SK-N-DZ (cell line): ENCODE data around the gene IGSF3.

Experiments used
- DNase-seq: peaks from one replicate; pipeline ENCODE4 v3.0.0-alpha.2; 2015; ENCODE audit warnings: low spot score

Gene IGSF3

GRCh38 chr1:116559304-116559761 is 108.2 kb downstream of the IGSF3 start:
- no peak for DNase-seq

GRCh38 chr1:116558571-116558970 is 109.0 kb downstream of the IGSF3 start:
- no peak for DNase-seq

GRCh38 chr1:116558140-116558549 is 109.4 kb downstream of the IGSF3 start:
- no peak for DNase-seq

DNA sequence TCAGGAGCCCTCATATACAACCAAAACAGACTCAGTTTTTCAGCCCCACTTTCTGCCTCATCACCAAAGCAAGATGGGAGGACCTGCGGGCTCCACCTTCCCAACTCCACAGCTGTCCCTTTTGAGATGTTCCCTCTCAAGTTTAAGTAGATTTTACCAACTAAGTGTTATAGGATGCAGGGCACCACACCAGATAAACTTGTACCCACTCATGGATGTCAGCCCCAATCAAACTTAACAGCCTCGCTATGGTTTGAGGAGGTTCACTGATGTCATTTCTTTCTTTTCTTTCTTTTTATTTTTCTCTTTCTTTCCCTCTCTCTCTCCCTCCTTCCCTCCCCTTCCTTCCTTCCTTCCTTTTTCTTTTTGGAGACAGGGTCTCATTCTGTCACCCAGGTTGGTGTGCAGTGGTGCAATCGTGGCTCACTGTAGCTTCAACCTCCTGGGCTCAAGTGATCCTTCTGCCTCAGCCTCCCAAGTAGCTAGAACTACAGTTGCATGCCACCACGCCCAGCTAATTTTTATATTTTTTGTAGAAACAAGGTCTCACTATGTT is 110.1 kb downstream of the IGSF3 start:
- DNase-seq: no peak

- DNase-seq: no peak
These were observed 111.1 kb downstream of the IGSF3 start for GRCh38 chr1:116556289-116557006.

DNA sequence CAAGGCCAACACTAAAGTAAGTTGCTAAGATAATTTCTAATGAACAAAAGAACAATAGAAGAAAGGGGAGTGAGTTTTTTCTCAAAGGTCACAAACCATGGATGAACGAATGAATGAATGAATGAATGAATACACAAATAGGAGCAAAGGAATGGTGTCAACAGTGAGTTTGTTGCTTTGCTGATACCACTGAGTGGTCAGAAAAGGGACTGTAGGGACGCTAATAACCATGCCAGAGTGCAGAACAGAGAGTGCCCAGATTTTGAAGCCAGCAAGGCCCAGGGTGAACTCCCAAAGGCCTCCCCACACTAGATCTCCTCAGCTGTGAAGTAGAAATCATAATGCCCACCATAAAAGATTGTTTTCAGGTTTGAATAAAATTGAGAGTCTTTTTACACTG is 112.6 kb downstream of the IGSF3 start:
- no peak for DNase-seq

- DNase-seq: no peak
These were observed 114.0 kb downstream of the IGSF3 start for GRCh38 chr1:116553386-116554115.

GRCh38 chr1:116546354-116546977 is 121.1 kb downstream of the IGSF3 start:
- no peak for DNase-seq

- no peak for DNase-seq
These were observed 122.2 kb downstream of the IGSF3 start for GRCh38 chr1:116545359-116545705.

GRCh38 chr1:116544588-116545358 is 122.8 kb downstream of the IGSF3 start:
- no peak for DNase-seq

DNA sequence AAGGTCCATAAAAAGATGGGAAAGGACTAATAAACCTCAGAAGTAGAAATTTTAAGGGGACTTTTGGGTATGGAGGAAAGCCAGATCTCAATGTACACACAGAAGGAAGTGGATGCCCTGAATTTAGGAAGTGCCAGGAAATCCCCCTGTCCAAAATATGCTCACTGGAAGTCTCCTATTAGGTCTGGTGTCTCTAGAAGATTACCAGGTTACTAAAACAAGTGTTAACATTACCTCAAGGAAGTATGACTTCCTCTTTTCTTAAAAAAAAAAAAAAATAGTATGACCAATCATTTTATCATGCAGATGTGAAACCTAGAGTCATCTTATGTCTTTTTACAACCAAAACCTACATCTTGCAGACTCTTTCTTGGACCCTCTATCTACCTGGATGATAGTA is 127.4 kb downstream of the IGSF3 start:
- no peak for DNase-seq

- no peak for DNase-seq
These were observed 129.0 kb downstream of the IGSF3 start for GRCh38 chr1:116538544-116538943.

GRCh38 chr1:116537898-116538297 is 129.6 kb downstream of the IGSF3 start:
- DNase-seq: no peak

- DNase-seq: no peak
These were observed 130.3 kb downstream of the IGSF3 start for GRCh38 chr1:116537040-116537831.

DNA sequence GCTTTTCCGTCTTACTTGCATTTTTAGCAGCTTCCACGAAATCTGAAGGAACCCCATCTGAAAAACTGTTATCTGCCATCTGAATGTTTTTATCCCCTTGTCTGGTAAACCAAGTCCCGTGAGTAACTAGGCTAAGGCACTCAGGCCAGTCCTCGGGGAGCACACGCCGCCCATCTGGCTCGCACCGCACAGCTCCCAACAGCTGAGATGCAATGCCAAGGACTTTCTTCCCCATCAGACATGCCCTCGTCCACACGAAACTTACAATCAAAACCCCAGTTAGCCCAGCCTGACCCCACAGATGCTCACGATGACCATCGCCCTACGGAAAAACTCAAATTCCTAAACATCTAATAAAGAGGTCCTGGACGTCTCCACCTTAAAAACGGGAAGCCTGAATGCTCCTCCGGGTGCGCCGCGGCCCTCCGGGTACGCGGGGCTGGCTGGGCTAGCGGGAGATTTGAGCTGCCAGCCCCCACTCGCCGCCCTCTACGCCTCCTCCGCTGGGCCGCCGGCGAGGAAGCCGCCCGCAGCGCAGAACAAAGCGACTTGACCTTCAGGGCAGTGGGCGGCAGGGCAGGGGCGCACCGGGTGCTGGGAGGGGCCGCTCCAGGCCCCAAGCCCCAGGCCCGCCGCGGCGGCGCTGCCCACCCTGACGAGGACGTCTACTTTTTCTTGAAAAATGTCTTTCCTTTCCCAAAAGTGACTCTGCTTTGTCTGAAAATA is 133.4 kb downstream of the IGSF3 start:
- no peak for DNase-seq

- DNase-seq: no peak
These were observed 134.1 kb downstream of the IGSF3 start for GRCh38 chr1:116533429-116533820.

- no peak for DNase-seq
These were observed 134.7 kb downstream of the IGSF3 start for GRCh38 chr1:116532671-116533428.

DNA sequence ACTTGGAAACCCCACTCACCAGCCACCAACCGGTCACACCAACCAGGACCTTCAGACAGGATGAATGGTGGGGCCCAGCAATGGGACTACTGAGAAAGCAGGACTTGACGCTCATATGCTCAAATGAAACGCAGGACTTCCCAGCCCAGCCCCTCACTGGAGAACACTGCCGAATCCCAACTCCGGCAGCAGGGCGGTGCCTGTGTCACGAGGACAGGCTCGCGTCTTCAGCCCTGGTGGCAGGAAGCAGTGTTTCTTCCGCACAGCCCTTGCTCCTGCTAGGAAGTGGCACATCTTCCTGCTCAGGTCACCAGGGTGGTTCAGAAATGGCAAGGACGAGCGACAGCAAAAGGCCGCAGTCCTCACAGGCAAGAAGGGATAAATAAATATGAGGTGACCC is 135.6 kb downstream of the IGSF3 start:
- DNase-seq: no peak

DNA sequence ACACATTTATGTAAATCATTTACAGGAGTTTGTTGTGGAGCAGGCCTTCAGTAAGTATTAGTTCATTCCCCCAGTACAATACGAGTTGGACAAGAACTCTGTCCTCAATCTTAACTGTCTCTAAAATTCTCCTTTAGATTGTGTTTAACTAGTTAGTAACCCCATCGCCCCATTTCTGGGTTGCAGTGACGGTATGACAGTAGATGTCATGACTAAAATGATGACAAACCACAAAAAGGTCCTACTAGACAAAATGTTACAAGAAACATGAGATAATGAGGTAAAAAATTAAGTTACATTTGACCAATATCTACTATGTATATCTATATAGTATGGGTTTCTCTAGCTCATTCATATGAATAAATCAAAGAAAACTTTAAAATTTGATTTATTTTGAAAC is 137.9 kb downstream of the IGSF3 start:
- DNase-seq: no peak
